ENCODE data around the gene HOXB8.

HOXB8 gene

GRCh38 chr17:48610282-48611211 is 4.5 kb downstream of the HOXB8 start, which contains the start of gene HOXB7:
Gene HOXB7 (minus strand): TSS chr17:48611017. CDS start chr17:48610918, 99 bp downstream.
- peak; percentile 43 to 64 (median 52) for DNase-seq

- no peak for DNase-seq
These were observed 5.3 kb downstream of the HOXB8 start for GRCh38 chr17:48609759-48610281.

- DNase-seq = no peak
These were observed 6.1 kb downstream of the HOXB8 start for GRCh38 chr17:48609033-48609432.

GRCh38 chr17:48608494-48608834 is 6.6 kb downstream of the HOXB8 start:
- DNase-seq = no peak

- DNase-seq = no peak
These were observed 8.0 kb downstream of the HOXB8 start for GRCh38 chr17:48606892-48607614.

- no peak for DNase-seq
These were observed 8.9 kb downstream of the HOXB8 start for GRCh38 chr17:48605991-48606891.

- no peak for DNase-seq
These were observed 9.6 kb downstream of the HOXB8 start for GRCh38 chr17:48605409-48605919.

GRCh38 chr17:48604770-48605329 is 10.2 kb downstream of the HOXB8 start, which contains the start of gene HOXB6:
Gene HOXB6 (minus strand): TSS chr17:48604986. CDS start chr17:48598150, 6,836 bp downstream.
- no peak for DNase-seq

- no peak for DNase-seq
These were observed 10.9 kb downstream of the HOXB8 start for GRCh38 chr17:48603959-48604769.

- no peak for DNase-seq
These were observed 13.3 kb downstream of the HOXB8 start for GRCh38 chr17:48601539-48602425.

GRCh38 chr17:48601207-48601538 is 13.9 kb downstream of the HOXB8 start:
- DNase-seq = no peak

GRCh38 chr17:48600244-48601098 is 14.6 kb downstream of the HOXB8 start:
- no peak for DNase-seq

GRCh38 chr17:48599354-48599753 is 15.7 kb downstream of the HOXB8 start:
- no peak for DNase-seq

- no peak for DNase-seq
These were observed 16.4 kb downstream of the HOXB8 start for GRCh38 chr17:48598736-48599135.

- peak in 1 of 5 experiments; percentile 57 for DNase-seq
These were observed 17.1 kb downstream of the HOXB8 start for GRCh38 chr17:48597778-48598631.

- peak in 1 of 5 experiments; percentile 20 for DNase-seq
These were observed 17.6 kb downstream of the HOXB8 start for GRCh38 chr17:48597528-48597777.

GRCh38 chr17:48596735-48597527 is 18.2 kb downstream of the HOXB8 start:
- no peak for DNase-seq

All from T-helper 2 cell (primary cell).